Adipocyte (in vitro differentiated cells): ENCODE results near the gene CARNS1.
A peak's percentile ranks its signal among the peaks of the same experiment; 100 is the strongest.

Experiments
- DNase-seq: peaks from one replicate; pipeline ENCODE4 v3.0.0-alpha.2; 2015; ENCODE audit warnings: low read depth
- H3K27me3 ChIP-seq: replicated peaks from 2 replicates; pipeline ENCODE4 v1.7.0; 2013; ENCODE audit warnings: mild to moderate bottlenecking, low read length, moderate library complexity; ENCODE audit not compliant: control insufficient read depth, insufficient read depth
- H3K36me3 ChIP-seq: 2 replicates; pipeline ENCODE4 v1.7.0; 2013; ENCODE audit warnings: low read length, mild to moderate bottlenecking, moderate library complexity; ENCODE audit not compliant: control insufficient read depth, insufficient read depth, severe bottlenecking
- H3K4me1 ChIP-seq: 2 replicates; pipeline ENCODE4 v1.7.0; 2013; ENCODE audit warnings: mild to moderate bottlenecking, low read length, moderate library complexity; ENCODE audit not compliant: control insufficient read depth, insufficient read depth
- H3K4me3 ChIP-seq: 2 replicates; pipeline ENCODE4 v1.7.0; 2013; ENCODE audit warnings: mild to moderate bottlenecking, low read length, moderate library complexity
- H3K9ac ChIP-seq: 2 replicates; pipeline ENCODE4 v1.7.0; 2013; ENCODE audit warnings: mild to moderate bottlenecking, low read length, moderate library complexity
- H3K9me3 ChIP-seq: 2 replicates; pipeline ENCODE4 v1.7.0; 2013; ENCODE audit warnings: mild to moderate bottlenecking, low read length, moderate library complexity; ENCODE audit not compliant: control insufficient read depth

The CARNS1 gene

GRCh38 chr11:67428052-67429001, 12.8 kb downstream of the CARNS1 start, which contains the start of gene RPS6KB2:
Gene RPS6KB2, plus strand, starts transcription at chr11:67428494. Its CDS starts 52 bp downstream, at chr11:67428546.
- peak; percentile 99 for DNase-seq
- Histone ChIP-seq H3K36me3 (peaks cover 23% of the 10 kb centered on the region), H3K4me1 (peaks cover 10% of the 10 kb centered on the region), H3K27me3 (no peaks in the 10 kb centered on the region), H3K9ac (peak within 1 kb of the TSS; percentile 99), H3K9me3 (no peaks in the 10 kb centered on the region), H3K4me3 (peak within 1 kb of the TSS; percentile 100)

GRCh38 chr11:67429038-67429668, 13.7 kb downstream of the CARNS1 start:
- H3K9ac ChIP-seq, result peak overlapping the region; percentile 99
- peak overlapping the region; percentile 100 for H3K4me3 ChIP-seq
- H3K36me3 ChIP-seq, result peaks cover 32% of the 10 kb centered on the region
- H3K9me3 ChIP-seq, result no peaks in the 10 kb centered on the region
- no peaks in the 10 kb centered on the region for H3K27me3 ChIP-seq
- peaks cover 10% of the 10 kb centered on the region for H3K4me1 ChIP-seq
- DNase-seq, result no peak

GRCh38 chr11:67429722-67430121, 14.2 kb downstream of the CARNS1 start:
- peaks cover 10% of the 10 kb centered on the region for H3K4me1 ChIP-seq
- peak overlapping the region; percentile 100 for H3K4me3 ChIP-seq
- no peaks in the 10 kb centered on the region for H3K9me3 ChIP-seq
- no peak overlapping the region for H3K9ac ChIP-seq
- H3K36me3 ChIP-seq, result peaks cover 37% of the 10 kb centered on the region
- H3K27me3 ChIP-seq, result no peaks in the 10 kb centered on the region
- DNase-seq, result no peak

GRCh38 chr11:67431346-67432249, 16.1 kb downstream of the CARNS1 start:
- H3K36me3 ChIP-seq, result peaks cover 46% of the 10 kb centered on the region
- H3K4me3 ChIP-seq, result no peak overlapping the region
- no peak overlapping the region for H3K9ac ChIP-seq
- peaks cover 10% of the 10 kb centered on the region for H3K4me1 ChIP-seq
- DNase-seq, result no peak
- H3K9me3 ChIP-seq, result no peaks in the 10 kb centered on the region
- no peaks in the 10 kb centered on the region for H3K27me3 ChIP-seq

GRCh38 chr11:67432655-67433349, 17.3 kb downstream of the CARNS1 start:
- no peak overlapping the region for H3K9ac ChIP-seq

GRCh38 chr11:67433536-67434394, 18.3 kb downstream of the CARNS1 start:
- Histone ChIP-seq H3K36me3 (peaks cover 55% of the 10 kb centered on the region), H3K4me3 (no peak overlapping the region)
- DNase-seq, result no peak

More at GRCh38 chr11:67432655-67433349, 17.3 kb downstream of the CARNS1 start:
- no peaks in the 10 kb centered on the region for H3K9me3 ChIP-seq
- H3K36me3 ChIP-seq, result peaks cover 49% of the 10 kb centered on the region
- no peaks in the 10 kb centered on the region for H3K27me3 ChIP-seq
- peaks cover 6% of the 10 kb centered on the region for H3K4me1 ChIP-seq
- DNase-seq, result no peak
- no peak overlapping the region for H3K4me3 ChIP-seq

GRCh38 chr11:67434395-67434881, 19.0 kb downstream of the CARNS1 start:
- no peaks in the 10 kb centered on the region for H3K9me3 ChIP-seq
- peaks cover 7% of the 10 kb centered on the region for H3K4me1 ChIP-seq
- H3K36me3 ChIP-seq, result peaks cover 60% of the 10 kb centered on the region
- no peak for DNase-seq
- H3K27me3 ChIP-seq, result no peaks in the 10 kb centered on the region
- no peak overlapping the region for H3K9ac ChIP-seq
- H3K4me3 ChIP-seq, result no peak overlapping the region

More at GRCh38 chr11:67433536-67434394, 18.3 kb downstream of the CARNS1 start:
- Histone ChIP-seq H3K27me3 (no peaks in the 10 kb centered on the region), H3K9ac (no peak overlapping the region), H3K9me3 (no peaks in the 10 kb centered on the region), H3K4me1 (peaks cover 6% of the 10 kb centered on the region)

- H3K4me3 ChIP-seq, result no peak overlapping the region
- DNase-seq, result no peak
Observed at GRCh38 chr11:67435031-67435726, 19.7 kb downstream of the CARNS1 start.

GRCh38 chr11:67435727-67436458, 20.4 kb downstream of the CARNS1 start:
- no peak for DNase-seq
- Histone ChIP-seq H3K9ac (no peak overlapping the region), H3K4me1 (peaks cover 9% of the 10 kb centered on the region), H3K9me3 (no peaks in the 10 kb centered on the region), H3K27me3 (no peaks in the 10 kb centered on the region), H3K4me3 (no peak overlapping the region), H3K36me3 (peaks cover 66% of the 10 kb centered on the region)

More at GRCh38 chr11:67435031-67435726, 19.7 kb downstream of the CARNS1 start:
- peaks cover 61% of the 10 kb centered on the region for H3K36me3 ChIP-seq
- H3K9me3 ChIP-seq, result no peaks in the 10 kb centered on the region
- peaks cover 9% of the 10 kb centered on the region for H3K4me1 ChIP-seq
- no peak overlapping the region for H3K9ac ChIP-seq
- no peaks in the 10 kb centered on the region for H3K27me3 ChIP-seq
